GM18870 (cell line): ENCODE results near the gene WASHC2A.
"Not testable (repeated sequence)": the region's sequence is repeated elsewhere in the genome, so short reads cannot be mapped to it uniquely, and the experiment has no call there.

Experiments used
- ATAC-seq: cut with Tn5 transposase; IDR thresholded peaks from one replicate; pipeline ENCODE4 v1.9.1; 2021; ENCODE audit warnings: moderate library complexity; ENCODE audit not compliant: unreplicated experiment

The WASHC2A gene

DNA sequence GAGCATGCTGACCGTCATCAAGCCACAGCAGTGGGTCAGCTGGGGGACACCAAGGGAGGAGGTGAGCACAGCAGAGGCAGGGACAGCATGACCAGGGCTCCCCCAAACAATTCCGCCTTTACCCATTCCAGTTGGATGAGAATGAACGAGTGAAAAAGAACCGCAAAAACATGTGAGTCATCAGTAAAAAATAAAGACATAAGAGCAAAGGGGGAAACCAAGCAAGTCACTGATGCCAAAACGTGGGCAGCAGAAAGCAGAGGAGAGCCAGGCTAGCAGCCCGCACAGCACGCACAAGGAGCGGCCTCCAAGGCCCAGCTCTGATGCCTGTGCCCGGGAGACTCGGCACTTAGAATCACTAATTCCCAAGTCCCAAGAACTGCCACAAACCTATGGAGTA, 7.8 kb upstream of the WASHC2A start:
- not testable (repeated sequence) for ATAC-seq

DNA sequence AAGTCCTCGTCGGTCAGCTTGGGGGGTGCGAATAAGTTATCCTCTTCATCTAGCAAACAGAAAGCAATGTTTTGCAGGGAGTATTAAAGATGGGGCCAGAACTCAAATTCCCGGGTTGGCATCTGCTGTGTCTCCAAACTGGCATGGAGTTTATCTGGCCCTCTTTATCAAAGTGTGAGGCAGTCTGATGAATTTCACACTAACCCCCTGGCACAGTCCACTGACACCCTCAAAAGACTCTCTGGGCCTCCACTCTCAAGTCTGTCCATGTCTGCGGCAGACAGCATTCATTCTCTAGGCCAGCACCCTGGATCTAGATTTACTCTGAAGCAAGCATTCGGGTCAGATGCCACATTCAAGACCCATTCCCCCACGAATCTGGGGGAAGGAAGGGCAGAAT, 6.2 kb upstream of the WASHC2A start:
- ATAC-seq, result not testable (repeated sequence)

DNA sequence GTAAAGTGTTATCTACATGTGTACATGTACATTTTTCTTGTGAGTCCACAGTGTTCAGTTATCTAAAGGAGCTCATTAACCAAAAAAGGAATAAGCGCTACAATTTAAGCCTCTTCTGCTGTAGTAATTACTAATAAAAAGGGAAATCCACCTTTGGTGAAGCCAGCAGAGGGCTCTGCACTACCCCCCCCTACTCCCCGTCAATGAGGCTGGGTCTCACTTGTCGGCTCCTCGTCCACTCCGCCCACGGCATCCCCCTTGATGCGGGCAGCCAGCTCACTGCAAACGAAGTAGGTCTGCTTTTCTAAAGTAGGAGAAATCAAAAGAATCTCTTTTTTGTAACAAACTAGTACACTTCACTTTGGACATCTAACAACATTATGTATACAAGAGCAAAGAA, 4.7 kb upstream of the WASHC2A start:
- ATAC-seq, result no peak

DNA sequence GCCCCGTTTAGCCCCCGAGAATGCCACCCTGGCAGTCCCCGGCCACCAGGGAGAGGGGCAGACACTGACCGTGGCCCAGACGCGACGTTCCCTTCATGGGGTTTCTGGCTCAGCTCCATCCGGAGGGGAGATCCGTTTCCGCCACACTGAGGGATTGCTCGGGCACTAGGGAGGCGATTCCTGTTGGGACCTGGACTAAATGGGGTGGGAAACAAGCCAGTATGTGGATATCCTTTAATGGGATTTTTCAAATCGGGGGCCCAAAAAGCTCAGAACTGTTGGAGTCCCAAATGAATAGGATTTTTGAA, 552 bp downstream of the WASHC2A start:
- ATAC-seq, result not testable (repeated sequence)

DNA sequence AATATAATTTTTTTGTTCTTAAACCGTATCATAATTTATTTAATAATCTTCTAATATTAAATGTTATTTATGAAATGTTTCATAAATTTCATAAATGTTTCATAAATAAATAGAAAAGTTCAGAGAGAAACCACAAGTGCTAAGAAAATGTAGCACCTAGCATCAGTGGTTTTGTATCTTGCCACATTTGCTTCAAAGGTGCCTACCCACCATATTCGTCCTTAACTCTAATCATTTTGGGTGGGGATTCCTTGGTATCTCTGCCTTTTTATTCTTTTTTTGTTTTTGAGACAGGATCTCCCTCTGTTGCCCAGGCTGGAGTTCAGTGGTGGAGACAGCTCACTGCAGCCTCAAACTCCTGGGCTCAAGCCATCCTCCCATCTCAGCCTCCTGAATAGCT, 7.4 kb downstream of the WASHC2A start:
- ATAC-seq, result not testable (repeated sequence)

DNA sequence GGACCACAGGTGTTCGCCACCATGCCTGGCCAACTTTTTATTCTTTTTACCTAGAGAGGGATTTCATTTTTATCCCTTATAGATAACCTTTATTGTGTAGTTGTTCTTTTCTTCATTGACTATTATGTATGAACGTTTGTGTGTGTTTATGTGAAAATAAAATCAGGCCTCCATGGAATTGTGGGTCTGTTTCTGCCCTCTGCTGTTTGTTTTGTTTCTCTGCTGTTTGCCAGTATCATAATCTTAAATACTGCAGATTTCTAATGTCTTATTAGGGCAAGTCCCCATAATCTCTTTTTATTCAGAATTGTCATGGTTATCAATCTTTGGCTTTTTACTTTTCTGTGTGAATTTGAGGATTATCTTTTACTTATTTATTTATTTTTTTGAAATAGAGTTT, 7.8 kb downstream of the WASHC2A start:
- not testable (repeated sequence) for ATAC-seq

DNA sequence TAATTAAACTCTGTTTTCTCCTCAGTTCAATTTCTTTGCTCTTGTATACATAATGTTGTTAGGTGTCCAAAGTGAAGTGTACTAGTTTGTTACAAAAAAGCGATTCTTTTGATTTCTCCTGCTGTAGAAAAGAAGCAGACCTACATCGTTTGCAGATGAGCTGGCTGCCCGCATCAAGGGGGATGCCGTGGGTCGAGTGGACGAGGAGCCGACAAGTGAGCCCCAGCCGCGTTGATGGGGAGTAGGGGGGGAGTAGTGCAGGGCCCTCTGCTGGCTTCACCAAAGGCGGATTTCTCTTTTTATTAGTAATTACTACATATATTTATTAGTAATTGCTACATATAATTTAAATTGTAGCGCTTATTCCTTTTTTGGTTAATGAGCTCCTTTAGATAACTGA, 23.6 kb downstream of the WASHC2A start:
- ATAC-seq, result not testable (repeated sequence)

DNA sequence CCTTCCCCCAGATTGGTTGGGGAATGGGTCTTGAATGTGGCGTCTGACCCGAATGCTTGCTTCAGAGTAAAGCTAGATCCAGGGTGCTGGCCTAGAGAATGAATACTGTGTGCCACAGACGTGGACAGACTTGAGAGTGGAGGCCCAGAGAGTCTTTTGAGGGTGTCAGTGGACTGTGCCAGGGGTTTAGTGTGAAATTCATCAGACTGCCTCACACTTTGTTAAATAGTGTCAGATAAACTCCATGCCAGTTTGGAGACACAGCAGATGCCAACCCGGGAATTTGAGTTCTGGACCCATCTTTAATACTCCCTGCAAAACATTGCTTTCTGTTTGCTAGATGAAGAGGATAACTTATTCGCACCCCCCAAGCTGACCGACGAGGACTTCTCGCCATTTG, 25.2 kb downstream of the WASHC2A start:
- ATAC-seq, result not testable (repeated sequence)

DNA sequence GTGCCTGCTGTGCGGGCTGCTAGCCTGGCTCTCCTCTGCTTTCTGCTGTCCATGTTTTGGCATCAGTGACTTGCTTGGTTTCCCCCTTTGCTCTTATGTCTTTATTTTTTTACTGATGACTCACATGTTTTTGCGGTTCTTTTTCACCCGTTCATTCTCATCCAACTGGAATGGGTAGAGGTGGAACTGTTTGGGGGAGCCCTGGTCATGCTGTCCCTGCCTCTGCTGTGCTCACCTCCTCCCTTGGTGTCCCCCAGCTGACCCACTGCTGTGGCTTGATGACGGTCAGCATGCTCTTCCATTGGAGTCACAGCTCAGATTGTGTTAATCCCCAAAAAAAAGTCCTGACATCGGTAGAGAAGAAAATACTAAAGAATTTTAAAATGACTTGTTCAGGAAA, 26.9 kb downstream of the WASHC2A start:
- ATAC-seq, result not testable (repeated sequence)

DNA sequence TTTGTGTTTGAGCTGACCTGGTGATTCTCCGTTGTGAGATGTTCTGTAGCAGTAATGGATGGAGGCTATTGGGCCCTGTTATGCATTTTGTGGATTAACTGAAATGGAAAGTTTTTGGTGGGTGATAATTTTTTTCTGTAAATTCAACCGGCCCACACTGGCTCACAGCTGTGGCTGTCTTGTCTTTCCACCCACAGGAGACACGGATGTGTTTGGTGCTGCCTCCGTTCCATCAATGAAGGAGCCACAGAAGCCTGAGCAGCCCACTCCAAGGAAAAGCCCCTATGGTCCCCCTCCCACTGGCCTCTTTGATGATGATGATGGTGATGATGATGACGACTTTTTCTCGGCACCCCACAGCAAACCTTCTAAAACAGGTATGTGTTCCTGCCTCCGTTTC, 27.6 kb downstream of the WASHC2A start:
- ATAC-seq, result not testable (repeated sequence)

DNA sequence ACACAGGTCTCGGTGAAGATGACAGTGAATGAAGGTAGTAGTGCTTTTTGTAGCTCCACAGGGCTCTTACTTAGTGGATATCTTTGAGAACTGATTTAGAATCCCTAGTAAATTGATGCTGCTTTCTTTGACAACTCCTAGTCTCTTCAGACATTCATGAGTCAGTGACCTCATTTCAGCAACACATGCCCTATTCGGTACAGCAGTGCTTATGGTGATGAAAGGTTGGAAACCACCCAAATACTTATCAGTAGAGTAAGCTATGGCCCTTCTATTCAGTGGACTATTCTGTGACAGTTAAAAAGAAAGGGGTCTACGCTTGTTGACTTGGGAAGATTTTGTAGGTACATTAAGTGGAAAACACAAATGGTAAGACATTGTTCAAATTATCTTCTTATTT, 29.0 kb downstream of the WASHC2A start:
- ATAC-seq, result not testable (repeated sequence)

DNA sequence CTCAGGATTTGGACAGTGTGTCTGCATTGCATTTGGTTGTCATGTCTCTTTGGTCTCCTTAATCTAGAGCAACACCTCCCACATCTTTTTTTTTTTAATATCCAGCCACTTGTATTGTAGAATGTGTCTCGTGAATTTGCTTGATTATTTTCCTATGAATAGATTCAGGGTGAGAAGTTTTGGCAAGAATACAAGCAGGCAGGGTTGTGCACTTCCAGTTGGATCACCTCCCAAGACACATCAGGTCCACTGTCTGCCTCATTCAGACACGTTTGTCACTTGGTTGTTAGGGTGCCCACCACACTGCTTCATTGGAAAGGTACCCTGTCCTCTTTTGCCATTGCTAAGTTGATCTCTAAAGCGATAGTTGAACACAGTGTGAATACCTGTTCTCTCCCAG, 30.9 kb downstream of the WASHC2A start:
- not testable (repeated sequence) for ATAC-seq

DNA sequence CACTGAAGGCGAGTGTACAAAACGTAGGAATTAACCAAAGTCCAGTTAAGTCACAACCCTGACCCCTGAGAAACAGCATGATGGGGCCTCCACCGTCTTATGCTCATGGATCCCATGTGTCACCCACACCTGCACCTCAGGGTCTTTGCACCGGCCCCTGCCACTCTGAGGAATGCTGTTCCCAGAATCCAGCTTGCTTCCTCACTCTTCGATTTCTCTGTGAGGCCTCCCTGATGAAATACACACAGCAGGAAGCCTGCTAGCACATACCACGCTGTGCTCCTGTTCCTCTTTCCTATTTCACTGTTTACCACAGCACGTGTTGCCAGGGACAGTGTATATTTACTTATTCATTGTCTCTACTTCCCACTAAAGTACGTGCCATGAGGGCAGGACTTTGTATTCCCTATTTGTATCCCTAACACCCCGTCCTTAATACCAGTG, 33.4 kb downstream of the WASHC2A start:
- ATAC-seq, result not testable (repeated sequence)

DNA sequence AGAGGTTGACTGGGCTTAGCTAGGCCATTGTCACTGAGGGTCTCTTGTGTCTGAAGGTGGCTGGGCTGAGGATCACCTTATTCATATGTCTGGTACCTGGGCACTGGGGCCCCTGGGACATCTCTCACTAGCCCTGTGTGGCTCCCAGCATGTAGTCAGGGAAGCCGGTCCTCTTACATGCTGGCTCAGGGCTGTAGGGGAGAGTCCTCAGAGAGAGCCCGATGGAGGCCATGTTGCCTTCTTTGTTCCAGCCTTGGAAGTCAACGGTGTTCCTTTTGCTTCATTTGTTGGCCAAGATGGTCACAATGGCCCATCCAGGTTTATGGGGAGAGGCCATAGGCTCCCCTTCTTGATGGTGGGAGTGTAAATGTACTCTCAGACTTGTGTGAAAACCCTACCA, 34.0 kb downstream of the WASHC2A start:
- ATAC-seq, result not testable (repeated sequence)

DNA sequence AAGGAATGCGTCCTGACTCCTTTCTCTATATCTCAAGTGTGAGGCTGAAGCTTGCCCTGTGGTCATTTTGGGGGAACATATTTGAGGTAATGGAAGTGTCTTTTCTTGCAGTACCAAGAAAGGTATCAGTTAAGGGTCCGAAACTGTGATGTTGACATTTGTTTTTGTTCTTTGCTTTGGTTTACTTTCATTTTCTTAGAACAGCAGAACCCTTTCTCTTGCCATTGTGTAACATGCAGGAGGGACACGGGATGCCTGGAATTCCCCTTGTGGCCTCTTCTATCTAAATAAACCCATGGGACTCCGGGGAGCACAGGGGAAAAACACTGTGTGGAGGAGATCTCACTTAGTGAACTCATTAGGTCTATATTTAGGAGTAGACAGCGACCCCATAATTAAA, 34.5 kb downstream of the WASHC2A start:
- ATAC-seq, result peak; percentile 92

DNA sequence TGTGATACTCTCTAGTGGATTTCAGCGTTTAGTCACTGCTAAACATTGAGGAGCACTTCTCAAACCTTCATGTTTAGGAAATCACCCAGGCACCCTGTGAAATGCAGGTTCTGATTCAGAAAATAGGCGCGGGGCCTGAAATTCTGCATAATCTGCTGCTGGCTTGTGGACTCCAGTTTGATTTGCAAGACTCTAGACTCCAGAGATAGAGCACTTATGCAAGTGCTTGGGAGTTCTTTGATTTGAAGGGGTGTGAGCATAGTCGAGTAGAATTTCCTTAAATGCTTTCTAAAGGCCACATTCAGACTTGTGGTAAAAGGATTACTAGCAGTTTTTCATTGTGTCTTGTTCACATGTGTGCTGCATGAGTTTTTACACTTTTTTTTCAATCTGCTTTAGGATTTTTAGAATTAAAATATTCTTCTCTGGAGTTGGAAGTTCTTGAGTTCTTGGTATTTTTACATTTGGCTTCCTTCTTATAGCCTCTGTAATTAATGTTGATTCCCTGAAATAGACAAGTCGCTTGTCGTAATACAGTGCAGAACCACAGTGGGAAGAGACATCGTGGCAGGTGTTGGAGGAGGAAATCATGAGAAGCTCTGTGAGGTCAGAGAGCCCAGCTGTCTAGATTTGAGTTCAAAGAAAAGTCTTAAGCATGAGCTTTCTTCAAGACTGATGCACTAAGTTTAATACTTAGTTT, 41.4 kb downstream of the WASHC2A start:
- not testable (repeated sequence) for ATAC-seq

DNA sequence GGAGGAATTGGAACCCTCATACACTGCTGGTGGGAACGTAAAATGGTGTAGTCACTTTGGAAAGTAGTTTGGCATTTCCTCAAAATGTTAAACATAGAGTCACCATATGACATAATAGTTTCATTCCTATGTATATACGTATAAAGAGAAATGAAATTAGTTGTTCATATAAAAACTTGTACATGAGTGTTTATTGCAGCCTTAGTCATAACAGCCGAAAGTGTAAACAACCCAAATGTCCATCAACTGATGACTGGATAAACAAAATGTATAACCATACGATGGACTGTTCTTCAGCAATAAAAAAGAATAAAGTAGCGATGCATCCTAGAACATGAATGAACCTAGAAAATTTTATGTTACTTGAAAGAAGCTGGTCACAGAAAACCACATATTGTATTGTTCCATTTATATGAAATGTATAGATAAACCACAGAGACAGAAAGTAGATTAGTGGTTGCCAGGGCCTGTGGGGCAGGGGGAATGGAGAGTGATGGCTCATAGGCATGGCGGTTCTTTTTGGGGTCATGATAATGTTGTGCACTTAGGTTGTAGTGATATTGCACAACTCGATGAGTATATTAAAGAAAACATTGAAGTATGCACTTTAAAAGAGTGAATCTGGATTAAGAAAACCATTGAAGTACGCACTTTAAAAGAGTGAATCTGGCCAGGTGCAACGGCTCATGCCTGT, 44.8 kb downstream of the WASHC2A start:
- ATAC-seq, result not testable (repeated sequence)

DNA sequence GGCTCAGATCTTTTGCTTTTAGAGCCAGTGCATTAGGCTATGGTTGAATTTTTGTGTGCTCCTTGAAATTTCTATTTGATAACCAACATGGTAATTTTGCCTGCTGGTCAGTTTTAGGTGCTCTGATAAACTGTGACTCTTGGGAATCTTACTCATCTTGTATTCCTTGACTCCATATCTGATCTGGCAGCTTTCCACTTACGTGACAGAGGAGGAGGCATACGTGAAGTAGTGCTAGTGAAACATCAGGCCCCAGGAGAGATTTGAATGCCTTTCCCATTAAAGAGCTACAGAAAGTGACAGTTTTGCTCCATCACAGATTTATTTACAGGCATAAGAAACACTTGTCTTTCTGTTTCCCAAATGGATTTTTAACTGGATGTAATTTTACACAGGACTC, 59.0 kb downstream of the WASHC2A start:
- not testable (repeated sequence) for ATAC-seq

DNA sequence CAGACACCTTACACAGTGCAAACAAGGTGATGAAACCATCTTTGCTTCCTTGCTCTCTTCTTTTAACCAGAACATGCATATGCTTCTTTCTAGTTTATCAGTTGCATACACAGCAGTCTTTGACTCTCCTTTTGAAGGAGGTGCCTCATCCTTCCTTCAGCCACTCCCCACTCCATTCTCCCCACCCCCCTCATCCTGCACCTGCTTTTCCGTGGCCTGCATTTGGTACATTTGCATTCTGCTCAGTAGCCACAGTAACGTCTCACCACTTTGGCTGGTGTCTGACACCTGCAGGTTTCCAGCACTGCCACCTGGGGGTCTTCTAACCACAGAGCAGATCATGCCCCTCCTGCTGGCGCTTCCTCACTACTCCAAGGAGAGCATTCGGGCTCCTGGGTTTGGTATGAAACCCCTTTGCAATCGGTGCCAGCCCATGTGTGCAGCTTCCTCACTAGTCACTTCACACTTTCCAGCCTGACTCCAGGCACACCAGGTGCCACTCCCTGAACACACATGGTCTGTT, 60.1 kb downstream of the WASHC2A start:
- ATAC-seq, result not testable (repeated sequence)

DNA sequence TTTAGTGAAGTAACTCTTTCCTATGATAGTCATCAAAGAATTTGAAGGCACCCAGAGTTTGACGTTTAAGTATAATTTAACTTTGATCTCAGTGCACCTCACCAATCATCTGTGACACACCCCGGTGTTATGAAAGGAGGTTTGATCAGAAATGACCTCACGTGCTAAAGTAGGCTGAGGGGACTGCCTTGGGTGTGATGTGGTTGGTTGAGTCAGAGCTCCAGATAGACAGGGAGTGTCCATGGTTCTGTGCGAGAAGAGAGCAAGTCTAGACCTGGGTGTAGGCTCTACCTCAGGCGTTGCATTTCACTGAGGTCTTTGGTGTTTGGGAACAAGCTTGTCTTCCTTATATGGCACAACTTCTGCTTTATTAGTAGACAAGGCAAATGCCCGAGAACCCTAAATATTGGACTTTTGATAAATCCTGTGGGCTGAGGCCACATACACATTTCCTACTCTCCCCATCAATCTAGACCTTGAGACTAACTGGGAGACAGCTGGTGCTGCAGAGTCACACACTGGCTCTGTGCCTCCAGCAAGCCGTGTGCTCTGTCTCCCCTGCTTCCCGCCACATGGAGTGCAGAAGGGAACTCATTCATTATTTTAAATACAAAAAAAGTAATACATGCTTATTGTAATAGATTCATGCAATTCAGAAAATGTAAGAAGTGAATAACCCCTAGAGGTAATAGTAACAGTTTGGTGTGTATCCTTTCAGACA, 63.7 kb downstream of the WASHC2A start:
- ATAC-seq, result not testable (repeated sequence)

DNA sequence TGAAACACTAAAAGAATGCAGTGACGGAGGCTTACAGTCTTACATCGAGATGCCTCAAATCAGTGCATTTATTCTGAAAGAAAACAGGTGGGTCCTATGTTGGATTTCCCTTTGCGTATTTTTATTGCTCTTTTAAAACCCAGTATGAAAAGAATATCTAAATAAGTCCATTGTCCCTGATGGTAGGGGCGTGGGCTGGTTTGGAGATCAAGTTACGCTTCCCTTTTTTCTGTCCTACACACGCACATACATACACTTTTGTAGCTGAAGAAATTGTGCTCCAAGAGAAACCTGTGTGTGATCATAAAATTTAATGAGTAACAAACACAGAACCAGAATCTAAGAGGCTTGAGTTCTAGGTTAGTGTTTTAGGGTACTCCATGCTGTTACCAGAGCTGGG, 64.6 kb downstream of the WASHC2A start:
- not testable (repeated sequence) for ATAC-seq

DNA sequence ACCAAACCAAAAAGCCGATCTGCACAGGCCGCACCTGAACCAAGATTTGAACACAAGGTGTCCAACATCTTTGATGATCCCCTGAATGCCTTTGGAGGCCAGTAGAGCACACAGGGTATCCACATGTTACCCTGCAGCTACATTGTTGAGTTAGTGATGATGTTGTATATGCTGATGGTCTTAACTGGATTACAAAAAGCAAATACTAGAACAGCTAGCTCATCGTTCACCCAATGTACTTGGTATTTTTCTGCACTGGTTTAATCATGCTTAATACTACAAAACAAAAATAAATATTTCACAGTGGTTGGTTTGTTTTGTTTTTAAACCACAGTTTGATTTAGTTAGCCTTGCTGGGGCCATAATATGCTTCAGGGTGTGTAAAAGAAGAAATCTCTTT, 65.1 kb downstream of the WASHC2A start:
- ATAC-seq, result not testable (repeated sequence)
